HepG2 (cell line): ENCODE results near the gene ZKSCAN1. TPM values are rescaled to one million over a fixed set of nuclear protein-coding genes. Genes with fewer than 3 reads are reported as not detected.

ENCODE experiments used
- ATF7-NPFF ChIP-seq: sonication (generic); formaldehyde crosslinking; IDR thresholded peaks from 2 replicates; pipeline ENCODE4 v1.8.1; 2023; ENCODE audit warnings: mild to moderate bottlenecking, low read depth, missing genetic modification reagents, moderate library complexity
- ETV6 ChIP-seq: sonication (generic); formaldehyde crosslinking; conservative IDR thresholded peaks from 2 replicates; pipeline ENCODE4 v1.4.0; 2020; ENCODE audit warnings: missing genetic modification reagents
- MBD4 ChIP-seq: IDR thresholded peaks from 2 replicates; pipeline ENCODE4 v1.6.1; 2012; ENCODE audit warnings: low read length, inconsistent platforms, borderline replicate concordance
- PTBP1 ChIP-seq: fragments of 200-400 bp; formaldehyde crosslinking; IDR thresholded peaks from 2 replicates; pipeline ENCODE4 v1.6.1; 2018; ENCODE audit warnings: low read length, low read depth; ENCODE audit not compliant: poor library complexity, severe bottlenecking
- SMC3 ChIP-seq: IDR thresholded peaks from 2 replicates; pipeline ENCODE4 v1.6.1; 2011; ENCODE audit warnings: low read length, improper control_type of control experiment
- TEAD2 ChIP-seq: sonication (generic); formaldehyde crosslinking; IDR thresholded peaks from 2 replicates; pipeline ENCODE4 v1.9.0; 2021; ENCODE audit warnings: missing genetic modification reagents
- ZNF253 ChIP-seq: sonication (generic); formaldehyde crosslinking; IDR thresholded peaks from 2 replicates; pipeline ENCODE4 v1.8.0; 2022; ENCODE audit warnings: mild to moderate bottlenecking, missing genetic modification reagents, borderline replicate concordance
- ZNF354B ChIP-seq: sonication (generic); formaldehyde crosslinking; IDR thresholded peaks from 2 replicates; pipeline ENCODE4 v1.8.0; 2022; ENCODE audit warnings: mild to moderate bottlenecking, missing genetic modification reagents
- polyA plus RNA-seq, 8 experiments: library from polyadenylated mRNA; depleted of rRNA in 3 of 8; stranded (reverse) in 7 of 8; unstranded in 1 of 8; fragments of >200 nt; fragmentation: Illumina TruSeq in 4 of 8; extraction: Trizol in 4 of 8; gene quantifications; 2 replicates each; pipeline versions ENCODE4 v1.2.1 to v1.2.3, GENCODE V29; 2011 to 2016; ENCODE audit warnings: low read depth in 4 of 8, missing spikeins in 1 of 8, mixed read lengths in 1 of 8; ENCODE audit not compliant: insufficient read depth in 1 of 8
- total RNA-seq, 5 experiments: library from RNA; depleted of rRNA; stranded (reverse); fragments of >200 nt; fragmentation: Illumina TruSeq; extraction: Trizol; gene quantifications; 2 replicates each; pipeline ENCODE4 v1.2.3, GENCODE V29; 2016; ENCODE audit warnings: low read depth in 1 of 5
- TF ChIP-seq, protein P1 (sequence below): sonication (generic); formaldehyde crosslinking; IDR thresholded peaks from 2 replicates; pipeline ENCODE4 v1.4.0; 2020; ENCODE audit warnings: low read depth, missing genetic modification reagents
- TF ChIP-seq, protein P2 (sequence below): IDR thresholded peaks from 2 replicates; pipeline ENCODE4 v1.6.1; 2016; ENCODE audit warnings: missing genetic modification reagents, missing compliant biosample characterization
- TF ChIP-seq, protein P3 (sequence below): sonication (generic); formaldehyde crosslinking; IDR thresholded peaks from 2 replicates; pipeline ENCODE4 v1.4.0; 2020; ENCODE audit warnings: missing genetic modification reagents; ENCODE audit errors: not compliant biosample characterization
- TF ChIP-seq, protein P4 (sequence below): sonication (generic); formaldehyde crosslinking; IDR thresholded peaks from 2 replicates; pipeline ENCODE4 v1.8.1; 2023; ENCODE audit warnings: mild to moderate bottlenecking, missing genetic modification reagents, borderline replicate concordance
- TF ChIP-seq, protein P5 (sequence below): IDR thresholded peaks from 2 replicates; pipeline ENCODE4 v1.6.1; 2016; ENCODE audit warnings: mild to moderate bottlenecking, missing biosample characterization, missing genetic modification reagents
- TF ChIP-seq, protein P6 (sequence below): sonication (generic); formaldehyde crosslinking; conservative IDR thresholded peaks from 2 replicates; pipeline ENCODE4 v1.5.0; 2020; ENCODE audit warnings: missing genetic modification reagents

The ZKSCAN1 gene
- total and polyA plus RNA-seq, 2 of the 13 experiments (the other 11 are each of a cell fraction or from before 2014, with no cell fraction given) = 46.4 to 60.6 TPM

DNA sequence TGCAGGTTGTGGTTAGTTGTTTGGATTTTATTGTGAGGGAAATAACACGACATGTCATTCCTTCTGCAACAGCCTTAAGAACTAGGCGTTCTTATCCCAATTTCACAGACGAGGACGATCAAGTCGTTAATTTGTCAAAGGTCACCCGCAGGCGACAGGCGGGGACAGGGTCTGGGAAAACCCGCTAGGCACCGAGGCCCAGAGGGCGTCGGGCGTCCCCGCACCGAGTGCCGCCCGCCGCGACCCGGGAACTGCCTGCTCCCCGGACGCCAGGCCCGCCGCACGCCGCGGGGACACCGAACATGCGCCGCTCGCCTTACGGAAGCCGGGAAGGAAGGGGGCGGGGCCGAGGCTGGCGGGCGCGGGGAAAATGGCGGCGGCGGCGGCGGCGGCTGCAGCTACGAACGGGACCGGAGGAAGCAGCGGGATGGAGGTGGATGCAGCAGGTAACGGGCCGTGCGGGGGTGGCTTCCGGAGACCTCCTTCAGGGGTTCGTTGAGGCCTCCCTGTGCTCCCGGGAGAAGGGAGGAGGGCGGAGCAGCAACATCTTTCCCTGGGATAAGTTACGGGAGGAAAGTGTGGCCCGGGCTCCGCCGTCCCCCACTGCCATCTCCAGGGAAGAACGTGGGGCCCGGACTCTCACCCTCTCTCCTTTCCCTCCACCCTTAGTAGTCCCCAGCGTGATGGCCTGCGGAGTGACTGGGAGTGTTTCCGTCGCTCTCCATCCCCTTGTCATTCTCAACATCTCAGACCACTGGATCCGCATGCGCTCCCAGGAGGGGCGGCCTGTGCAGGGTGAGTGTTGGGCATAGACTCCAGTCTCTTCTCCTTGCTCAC lies 73.4 kb downstream of the ZKSCAN1 start, which contains the start of gene COPS6 (continued):
- TF ChIP-seq MBD4 = no peak
- TF ChIP-seq, protein P1, sequence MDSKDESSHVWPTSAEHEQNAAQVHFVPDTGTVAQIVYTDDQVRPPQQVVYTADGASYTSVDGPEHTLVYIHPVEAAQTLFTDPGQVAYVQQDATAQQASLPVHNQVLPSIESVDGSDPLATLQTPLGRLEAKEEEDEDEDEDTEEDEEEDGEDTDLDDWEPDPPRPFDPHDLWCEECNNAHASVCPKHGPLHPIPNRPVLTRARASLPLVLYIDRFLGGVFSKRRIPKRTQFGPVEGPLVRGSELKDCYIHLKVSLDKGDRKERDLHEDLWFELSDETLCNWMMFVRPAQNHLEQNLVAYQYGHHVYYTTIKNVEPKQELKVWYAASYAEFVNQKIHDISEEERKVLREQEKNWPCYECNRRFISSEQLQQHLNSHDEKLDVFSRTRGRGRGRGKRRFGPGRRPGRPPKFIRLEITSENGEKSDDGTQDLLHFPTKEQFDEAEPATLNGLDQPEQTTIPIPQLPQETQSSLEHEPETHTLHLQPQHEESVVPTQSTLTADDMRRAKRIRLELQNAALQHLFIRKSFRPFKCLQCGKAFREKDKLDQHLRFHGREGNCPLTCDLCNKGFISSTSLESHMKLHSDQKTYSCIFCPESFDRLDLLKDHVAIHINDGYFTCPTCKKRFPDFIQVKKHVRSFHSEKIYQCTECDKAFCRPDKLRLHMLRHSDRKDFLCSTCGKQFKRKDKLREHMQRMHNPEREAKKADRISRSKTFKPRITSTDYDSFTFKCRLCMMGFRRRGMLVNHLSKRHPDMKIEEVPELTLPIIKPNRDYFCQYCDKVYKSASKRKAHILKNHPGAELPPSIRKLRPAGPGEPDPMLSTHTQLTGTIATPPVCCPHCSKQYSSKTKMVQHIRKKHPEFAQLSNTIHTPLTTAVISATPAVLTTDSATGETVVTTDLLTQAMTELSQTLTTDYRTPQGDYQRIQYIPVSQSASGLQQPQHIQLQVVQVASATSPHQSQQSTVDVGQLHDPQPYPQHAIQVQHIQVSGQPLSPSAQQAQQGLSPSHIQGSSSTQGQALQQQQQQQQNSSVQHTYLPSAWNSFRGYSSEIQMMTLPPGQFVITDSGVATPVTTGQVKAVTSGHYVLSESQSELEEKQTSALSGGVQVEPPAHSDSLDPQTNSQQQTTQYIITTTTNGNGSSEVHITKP (CRISPR knock-in tag) = no peak
- TF ChIP-seq, protein P2, sequence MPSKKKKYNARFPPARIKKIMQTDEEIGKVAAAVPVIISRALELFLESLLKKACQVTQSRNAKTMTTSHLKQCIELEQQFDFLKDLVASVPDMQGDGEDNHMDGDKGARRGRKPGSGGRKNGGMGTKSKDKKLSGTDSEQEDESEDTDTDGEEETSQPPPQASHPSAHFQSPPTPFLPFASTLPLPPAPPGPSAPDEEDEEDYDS (CRISPR knock-in tag) = peak; percentile 83
- TF ChIP-seq SMC3 = no peak
- no peak for TF ChIP-seq ZNF354B (CRISPR knock-in tag)
- TF ChIP-seq, protein P3, sequence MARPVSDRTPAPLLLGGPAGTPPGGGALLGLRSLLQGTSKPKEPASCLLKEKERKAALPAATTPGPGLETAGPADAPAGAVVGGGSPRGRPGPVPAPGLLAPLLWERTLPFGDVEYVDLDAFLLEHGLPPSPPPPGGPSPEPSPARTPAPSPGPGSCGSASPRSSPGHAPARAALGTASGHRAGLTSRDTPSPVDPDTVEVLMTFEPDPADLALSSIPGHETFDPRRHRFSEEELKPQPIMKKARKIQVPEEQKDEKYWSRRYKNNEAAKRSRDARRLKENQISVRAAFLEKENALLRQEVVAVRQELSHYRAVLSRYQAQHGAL (CRISPR knock-in tag) = no peak
- TF ChIP-seq, protein P4, sequence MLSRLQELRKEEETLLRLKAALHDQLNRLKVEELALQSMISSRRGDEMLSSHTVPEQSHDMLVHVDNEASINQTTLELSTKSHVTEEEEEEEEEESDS (CRISPR knock-in tag) = no peak
- TF ChIP-seq ZNF253 (CRISPR knock-in tag) = peak; percentile 69
- TF ChIP-seq ETV6 (CRISPR knock-in tag) = peak; percentile 66; the same call in 1 of the 2 replicates
- TF ChIP-seq, protein P5, sequence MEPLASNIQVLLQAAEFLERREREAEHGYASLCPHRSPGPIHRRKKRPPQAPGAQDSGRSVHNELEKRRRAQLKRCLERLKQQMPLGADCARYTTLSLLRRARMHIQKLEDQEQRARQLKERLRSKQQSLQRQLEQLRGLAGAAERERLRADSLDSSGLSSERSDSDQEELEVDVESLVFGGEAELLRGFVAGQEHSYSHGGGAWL (CRISPR knock-in tag) = peak; percentile 88; the same call in 1 of the 2 replicates
- peak; percentile 92 for TF ChIP-seq TEAD2 (CRISPR knock-in tag)
- no peak for TF ChIP-seq PTBP1
- TF ChIP-seq, protein P6, sequence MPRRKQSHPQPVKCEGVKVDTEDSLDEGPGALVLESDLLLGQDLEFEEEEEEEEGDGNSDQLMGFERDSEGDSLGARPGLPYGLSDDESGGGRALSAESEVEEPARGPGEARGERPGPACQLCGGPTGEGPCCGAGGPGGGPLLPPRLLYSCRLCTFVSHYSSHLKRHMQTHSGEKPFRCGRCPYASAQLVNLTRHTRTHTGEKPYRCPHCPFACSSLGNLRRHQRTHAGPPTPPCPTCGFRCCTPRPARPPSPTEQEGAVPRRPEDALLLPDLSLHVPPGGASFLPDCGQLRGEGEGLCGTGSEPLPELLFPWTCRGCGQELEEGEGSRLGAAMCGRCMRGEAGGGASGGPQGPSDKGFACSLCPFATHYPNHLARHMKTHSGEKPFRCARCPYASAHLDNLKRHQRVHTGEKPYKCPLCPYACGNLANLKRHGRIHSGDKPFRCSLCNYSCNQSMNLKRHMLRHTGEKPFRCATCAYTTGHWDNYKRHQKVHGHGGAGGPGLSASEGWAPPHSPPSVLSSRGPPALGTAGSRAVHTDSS (CRISPR knock-in tag) = no peak
- TF ChIP-seq ATF7-NPFF (CRISPR knock-in tag) = peak; percentile 95
